GM12872 (cell line): ENCODE measurements around the gene GNAQ.

ENCODE experiments used
- CTCF ChIP-seq: IDR thresholded peaks from 3 replicates; pipeline ENCODE4 v1.5.1; 2011; ENCODE audit warnings: low read depth, mild to moderate bottlenecking, low read length, moderate library complexity; ENCODE audit not compliant: insufficient read depth

GNAQ gene

GRCh38 chr9:78040726-78041125 is 9.1 kb upstream of the GNAQ start:
- no peak for TF ChIP-seq CTCF

GRCh38 chr9:78038620-78039300 is 7.1 kb upstream of the GNAQ start:
- TF ChIP-seq CTCF, result no peak

- TF ChIP-seq CTCF, result peak; percentile 73
These were observed 3.9 kb upstream of the GNAQ start for GRCh38 chr9:78035383-78035993.

- no peak for TF ChIP-seq CTCF
These were observed 2.3 kb upstream of the GNAQ start for GRCh38 chr9:78033870-78034269.

- TF ChIP-seq CTCF, result no peak
These were observed 1.3 kb upstream of the GNAQ start for GRCh38 chr9:78032730-78033457.

GRCh38 chr9:78031893-78032729 is 500 bp upstream of the GNAQ start:
- TF ChIP-seq CTCF, result no peak
